Lower leg skin (tissue), 4 donors: ENCODE measurements around the gene NAA38. TPM values are rescaled to one million over a fixed set of nuclear protein-coding genes. Genes with fewer than 3 reads are reported as not detected.

ENCODE experiments used
- DNase-seq, 2 donors: peaks; one replicate each; pipeline ENCODE4 v3.0.0-alpha.2; 2019; ENCODE audit warnings: low spot score in 2 of 2
- H3K4me3 ChIP-seq: fragments of 200-600 bp; sonication (generic); 2 replicates; pipeline ENCODE4 v1.5.1; 2017; ENCODE audit warnings: mild to moderate bottlenecking, low read depth; ENCODE audit not compliant: poor library complexity, severe bottlenecking
- CTCF ChIP-seq, 3 donors: fragments of 450-650 bp; IDR thresholded peaks; one replicate each; pipeline ENCODE4 v1.5.1; 2016; ENCODE audit warnings: antibody characterized with exemption in 3 of 3, mild to moderate bottlenecking in 3 of 3, moderate library complexity in 2 of 3
- POLR2A ChIP-seq, 2 donors: fragments of 450-650 bp; IDR thresholded peaks; one replicate each; pipeline ENCODE4 v1.6.1; 2016 to 2017; ENCODE audit warnings: antibody characterized with exemption in 2 of 2, mild to moderate bottlenecking in 1 of 2, moderate library complexity in 1 of 2
- WGBS, 2 donors: methylation state at CpG; one replicate each; pipeline ENCODE4 v1.1.5; 2018; 5-methylcytosine and 5-hydroxymethylcytosine counted together
- intact Hi-C: fragments of 100-400 bp; cut with DNase I; formaldehyde crosslinking; loops from one replicate; pipeline ENCODE4 v1.15.0; 2023; ENCODE audit warnings: low total_unique reads
- total RNA-seq, 4 donors: library from RNA; depleted of rRNA; stranded (reverse); fragments of >200 nt; gene quantifications; one replicate each; pipeline ENCODE4 v1.1.0, GENCODE V29; 2016

Gene NAA38
- total RNA-seq, 4 donors from 2014 or later, result 56.8 to 101 (median 91.3) TPM

DNA sequence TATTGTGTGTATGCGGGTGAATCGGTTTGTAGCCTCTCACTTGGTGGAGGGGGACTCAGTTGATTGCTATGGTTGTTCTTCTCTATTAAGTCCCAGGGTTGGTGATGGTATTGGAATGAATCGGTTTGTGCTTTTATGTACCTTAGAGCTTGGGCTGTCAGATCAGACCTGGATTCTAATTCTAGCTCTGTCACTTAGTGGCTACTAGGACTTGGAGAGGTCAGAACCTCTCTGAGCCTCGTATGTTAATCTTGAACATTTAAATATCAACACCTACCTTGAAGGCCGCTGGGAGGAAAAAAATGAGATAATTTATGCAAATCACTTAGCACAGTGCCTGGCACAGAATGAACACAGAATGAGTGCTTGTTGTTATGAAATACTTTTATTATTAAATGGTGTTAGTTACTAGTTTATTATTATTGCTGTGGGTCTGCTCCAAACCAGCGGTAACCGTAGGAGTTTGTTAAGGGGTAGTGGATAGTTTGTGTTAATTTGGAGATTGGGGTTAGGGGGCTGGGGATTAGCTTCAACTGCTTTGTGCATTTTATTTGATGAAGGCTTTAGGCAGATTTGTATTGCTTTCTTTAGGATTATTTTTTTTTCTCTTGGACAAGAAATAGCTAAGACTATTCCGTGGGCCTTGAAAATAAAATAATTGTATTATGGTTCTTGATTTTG is 19.8 kb downstream of the NAA38 start:
- intact Hi-C loops, result no loop called here
- no peak for DNase-seq
- H3K4me3 ChIP-seq, result no peak overlapping the region
- TF ChIP-seq POLR2A (IDR thresholded peaks at IDR 0.05), result no peak
- no peak for TF ChIP-seq CTCF (IDR thresholded peaks at IDR 0.05)
- 7 to 9% methylated on average over 8 of the region's 8 CpGs for WGBS, 2 donors

GRCh38 chr17:7836596-7837407 is 20.6 kb downstream of the NAA38 start:
- peak; percentile 89 to 98 for DNase-seq
- 2 to 3% methylated on average over 19 of the region's 19 CpGs for WGBS, 2 donors
- intact Hi-C loops, result no loop called here

DNA sequence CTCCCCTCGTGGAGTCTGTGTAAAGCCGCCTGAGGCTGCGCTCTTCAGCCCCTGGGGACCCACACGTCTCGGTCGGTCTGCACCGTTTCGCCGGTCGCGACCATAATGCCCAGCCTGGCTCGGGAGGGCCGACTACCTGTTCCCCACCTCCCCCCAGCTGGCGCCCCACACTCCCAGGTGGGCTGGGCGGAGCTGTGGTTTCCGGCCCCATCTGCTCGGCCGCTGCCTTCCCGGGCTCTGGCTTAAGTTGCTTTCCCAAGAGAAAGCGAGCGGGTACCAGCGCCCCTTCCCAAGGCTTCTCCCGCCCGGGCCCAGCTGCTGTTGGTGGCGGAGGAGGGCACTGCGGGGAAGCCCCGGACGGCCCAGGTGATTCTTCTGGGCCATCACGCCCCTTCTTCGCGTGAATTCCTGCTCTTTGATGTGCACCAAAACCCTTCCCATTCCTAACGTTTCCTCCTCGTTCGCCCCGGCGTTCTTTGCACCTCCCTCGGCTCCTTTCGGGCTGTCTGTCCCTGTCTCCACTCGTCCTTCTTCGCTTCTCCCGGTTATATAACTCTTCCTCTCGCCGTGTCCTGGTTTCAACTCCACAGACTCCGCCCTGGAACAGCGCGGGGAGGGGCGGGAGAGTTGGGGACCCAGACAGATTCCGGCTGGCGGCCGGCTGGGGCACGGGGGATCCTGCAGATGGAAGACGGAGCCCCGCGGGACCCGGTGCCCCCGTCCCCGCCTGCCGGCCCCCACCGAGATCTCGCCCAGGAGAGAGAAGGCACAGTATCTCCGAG is 21.4 kb downstream of the NAA38 start:
- WGBS, 2 donors, result 0 to 1% methylated on average over 56 to 57 of the region's 61 CpGs
- no peak for TF ChIP-seq POLR2A (IDR thresholded peaks at IDR 0.05)
- no peak for TF ChIP-seq CTCF (IDR thresholded peaks at IDR 0.05)
- H3K4me3 ChIP-seq, result peak overlapping the region; percentile 37
- intact Hi-C loops, result no loop called here
- peak in 1 of 2 donors; percentile 94 for DNase-seq

More at GRCh38 chr17:7836596-7837407, 20.6 kb downstream of the NAA38 start:
- peak overlapping the region; percentile 37 for H3K4me3 ChIP-seq
- TF ChIP-seq CTCF (IDR thresholded peaks at IDR 0.05) (peak in 1 of 3 donors; percentile 22), POLR2A (IDR thresholded peaks at IDR 0.05) (no peak)

DNA sequence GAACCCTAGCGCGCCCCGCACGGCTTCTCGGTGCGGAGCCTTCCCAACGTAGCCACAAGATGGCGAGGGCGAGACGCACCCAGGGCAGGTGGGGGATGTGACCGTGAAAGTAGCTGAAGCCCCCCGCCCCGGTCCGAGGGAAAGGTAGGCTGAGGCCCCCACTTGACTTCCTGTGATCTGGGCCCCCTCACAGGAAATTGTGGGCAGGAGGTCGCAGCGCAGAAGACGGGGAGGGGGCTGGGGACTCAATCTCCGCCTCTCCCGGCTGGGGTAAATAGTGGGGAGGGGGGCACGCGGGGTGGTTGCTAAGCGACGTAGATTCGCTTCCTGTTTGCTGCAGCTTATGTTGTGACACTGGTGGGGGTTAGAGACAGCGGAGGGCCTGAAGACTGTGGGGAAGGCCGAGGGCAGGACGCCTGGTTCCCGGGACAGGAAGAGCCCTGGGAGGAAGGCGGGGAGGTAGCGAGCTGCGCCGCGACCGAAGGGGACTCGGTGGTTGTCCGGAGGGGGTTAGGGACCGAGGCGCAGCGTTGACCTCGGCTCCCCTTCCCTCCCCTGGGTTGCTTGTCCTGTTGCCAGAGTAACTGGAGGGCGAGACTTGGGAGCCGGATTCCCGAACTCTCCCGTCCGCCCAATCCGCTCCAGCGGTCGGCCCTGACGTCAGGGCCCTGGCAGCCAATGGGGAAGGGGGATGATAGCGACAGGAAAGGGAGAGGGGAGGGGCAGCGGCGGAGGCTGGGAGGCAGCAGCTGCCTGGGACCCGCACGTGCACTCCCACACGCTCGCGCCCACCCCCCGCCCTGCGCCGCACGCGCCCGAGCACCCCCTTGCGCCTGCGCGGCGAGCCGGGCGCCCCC is 22.2 kb downstream of the NAA38 start:
- intact Hi-C loops, result no loop called here
- 1% methylated on average over 50 to 52 of the region's 69 CpGs for WGBS, 2 donors
- TF ChIP-seq POLR2A (IDR thresholded peaks at IDR 0.05) (peak in 1 of 2 donors; percentile 47), CTCF (IDR thresholded peaks at IDR 0.05) (no peak)

DNA sequence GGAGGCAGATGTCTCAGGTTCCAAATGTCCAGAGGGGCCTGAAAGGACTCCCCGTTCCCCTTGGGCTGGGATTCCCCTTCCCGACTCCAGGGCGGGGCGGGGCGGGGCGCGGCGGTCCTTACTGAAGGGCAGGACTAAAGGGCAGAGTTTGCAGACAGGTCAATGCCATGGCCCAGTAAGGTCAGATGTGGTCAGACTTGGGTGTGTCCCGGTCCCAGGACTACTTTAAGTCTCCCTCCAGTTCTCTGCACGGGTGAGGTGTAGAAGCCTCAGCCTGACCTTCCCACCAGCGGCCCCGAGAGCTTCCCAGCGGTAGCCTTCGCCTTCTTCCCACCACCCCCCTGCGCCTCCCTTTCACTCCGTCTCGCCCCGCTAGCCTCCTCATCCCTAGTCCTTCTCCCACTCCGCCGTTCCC is 22.8 kb downstream of the NAA38 start:
- TF ChIP-seq CTCF (IDR thresholded peaks at IDR 0.05) (peak in 1 of 3 donors; percentile 84), POLR2A (IDR thresholded peaks at IDR 0.05) (no peak)
- intact Hi-C loops, result no loop called here
- peak overlapping the region; percentile 77 for H3K4me3 ChIP-seq
- DNase-seq, result peak in 1 of 2 donors; percentile 94
- WGBS, 2 donors, result 0 to 1% methylated on average over 12 to 13 of the region's 20 CpGs

More for the DNA sequence above, 22.2 kb downstream of the NAA38 start:
- peak overlapping the region; percentile 77 for H3K4me3 ChIP-seq
- DNase-seq, result peak; percentile 96 to 99
